ENCODE data around the gene PTPN5.
"Not testable (repeated sequence)": the region's sequence is repeated elsewhere in the genome, so short reads cannot be mapped to it uniquely, and the experiment has no call there.

Gene PTPN5

GRCh38 chr11:18692941-18693760 lies 98.4 kb downstream of the PTPN5 start:
- TF ChIP-seq CTCF (IDR thresholded peaks at IDR 0.05; ENCODE audit: low read depth, low read length) = no peak
- no peaks in the 10 kb centered on the region for H3K4me1 ChIP-seq
- H3K4me3 ChIP-seq (ENCODE audit: low read depth, low read length) = no peak overlapping the region

GRCh38 chr11:18691467-18692140 lies 100.0 kb downstream of the PTPN5 start:
- not testable (repeated sequence) for H3K4me1 ChIP-seq; H3K9me3 ChIP-seq; H3K36me3 ChIP-seq; H3K27me3 ChIP-seq; DNase-seq; H3K4me3 ChIP-seq (ENCODE audit: low read depth, low read length)

More at GRCh38 chr11:18692941-18693760, 98.4 kb downstream of the PTPN5 start:
- DNase-seq = no peak
- H3K9me3 ChIP-seq = no peaks in the 10 kb centered on the region
- H3K36me3 ChIP-seq = no peaks in the 10 kb centered on the region
- H3K27me3 ChIP-seq = no peaks in the 10 kb centered on the region

- no peaks in the 10 kb centered on the region for H3K27me3 ChIP-seq
- TF ChIP-seq CTCF (IDR thresholded peaks at IDR 0.05; ENCODE audit: low read depth, low read length) = no peak
- no peak overlapping the region for H3K4me3 ChIP-seq (ENCODE audit: low read depth, low read length)
- DNase-seq = no peak
- no peaks in the 10 kb centered on the region for H3K4me1 ChIP-seq
- H3K36me3 ChIP-seq = no peaks in the 10 kb centered on the region
- no peaks in the 10 kb centered on the region for H3K9me3 ChIP-seq
Observed at GRCh38 chr11:18684267-18684666, 107.3 kb downstream of the PTPN5 start.

- no peak overlapping the region for H3K4me3 ChIP-seq (ENCODE audit: low read depth, low read length)
- no peak for DNase-seq
- no peaks in the 10 kb centered on the region for H3K9me3 ChIP-seq
Observed at GRCh38 chr11:18682466-18682865, 109.1 kb downstream of the PTPN5 start.

GRCh38 chr11:18681949-18682348 lies 109.6 kb downstream of the PTPN5 start:
- not testable (repeated sequence) for H3K36me3 ChIP-seq; H3K9me3 ChIP-seq; H3K4me1 ChIP-seq; H3K27me3 ChIP-seq; H3K4me3 ChIP-seq (ENCODE audit: low read depth, low read length); DNase-seq

More at GRCh38 chr11:18682466-18682865, 109.1 kb downstream of the PTPN5 start:
- H3K27me3 ChIP-seq = no peaks in the 10 kb centered on the region
- no peaks in the 10 kb centered on the region for H3K4me1 ChIP-seq
- TF ChIP-seq CTCF (IDR thresholded peaks at IDR 0.05; ENCODE audit: low read depth, low read length) = no peak
- H3K36me3 ChIP-seq = no peaks in the 10 kb centered on the region
